C4-2B (cell line): Measurements from ENCODE around the gene CD34.

Source experiments
- H3K27ac ChIP-seq: fragments of 450-650 bp; 2 replicates; pipeline ENCODE4 v1.5.1; 2017
- CTCF ChIP-seq: fragments of 450-650 bp; conservative IDR thresholded peaks from 2 replicates; pipeline ENCODE4 v1.5.1; 2017; ENCODE audit warnings: mild to moderate bottlenecking
- ZFX ChIP-seq: fragments of 450-650 bp; IDR thresholded peaks from 2 replicates; pipeline ENCODE4 v1.6.1; 2017

The CD34 gene

GRCh38 chr1:207863893-207864535 is 46.9 kb downstream of the CD34 start:
- no peak for TF ChIP-seq ZFX
- TF ChIP-seq CTCF = no peak

GRCh38 chr1:207862241-207862787 is 48.6 kb downstream of the CD34 start:
- no peak overlapping the region for H3K27ac ChIP-seq
- TF ChIP-seq ZFX = no peak
- TF ChIP-seq CTCF = no peak

More at GRCh38 chr1:207863893-207864535, 46.9 kb downstream of the CD34 start:
- H3K27ac ChIP-seq = peak overlapping the region; percentile 57

- H3K27ac ChIP-seq = no peak overlapping the region
- no peak for TF ChIP-seq CTCF
- no peak for TF ChIP-seq ZFX
These were observed 49.3 kb downstream of the CD34 start for GRCh38 chr1:207861442-207862177.

GRCh38 chr1:207860531-207860930 is 50.4 kb downstream of the CD34 start:
- no peak for TF ChIP-seq ZFX
- no peak for TF ChIP-seq CTCF
- H3K27ac ChIP-seq = no peak overlapping the region

GRCh38 chr1:207858806-207859205 is 52.1 kb downstream of the CD34 start:
- TF ChIP-seq ZFX = no peak
- no peak for TF ChIP-seq CTCF
- H3K27ac ChIP-seq = no peak overlapping the region

- no peak overlapping the region for H3K27ac ChIP-seq
- TF ChIP-seq ZFX (no peak), CTCF (no peak)
These were observed 52.6 kb downstream of the CD34 start for GRCh38 chr1:207858281-207858680.

- TF ChIP-seq CTCF = no peak
- TF ChIP-seq ZFX = no peak
- no peak overlapping the region for H3K27ac ChIP-seq
These were observed 53.5 kb downstream of the CD34 start for GRCh38 chr1:207857447-207857846.
